NB4 (cell line): ENCODE measurements around the gene VSTM1.
A peak's percentile ranks its signal among the peaks of the same experiment; 100 is the strongest.

Experiments used
- DNase-seq: peaks from one replicate; pipeline ENCODE4 v3.0.0; 2010; ENCODE audit warnings: low read depth
- H3K4me3 ChIP-seq: one replicate; pipeline ENCODE4 v1.5.1; 2011; ENCODE audit warnings: mild to moderate bottlenecking, low read depth, low read length, moderate library complexity
- MAX ChIP-seq: IDR thresholded peaks from 2 replicates; pipeline ENCODE4 v1.6.1; 2011; ENCODE audit warnings: low read depth, low read length
- MYC ChIP-seq: IDR thresholded peaks from 2 replicates; pipeline ENCODE4 v1.6.1; 2011; ENCODE audit warnings: low read depth, low read length
- POLR2A ChIP-seq: IDR thresholded peaks from 2 replicates; pipeline ENCODE4 v1.6.1; 2011; ENCODE audit warnings: mild to moderate bottlenecking; ENCODE audit not compliant: insufficient read length; ENCODE audit errors: extremely low read depth
- TF ChIP-seq, protein P1 (sequence below): IDR thresholded peaks from one replicate; pipeline ENCODE4 v1.5.1; 2012; ENCODE audit warnings: low read depth, low read length

The VSTM1 gene

DNA sequence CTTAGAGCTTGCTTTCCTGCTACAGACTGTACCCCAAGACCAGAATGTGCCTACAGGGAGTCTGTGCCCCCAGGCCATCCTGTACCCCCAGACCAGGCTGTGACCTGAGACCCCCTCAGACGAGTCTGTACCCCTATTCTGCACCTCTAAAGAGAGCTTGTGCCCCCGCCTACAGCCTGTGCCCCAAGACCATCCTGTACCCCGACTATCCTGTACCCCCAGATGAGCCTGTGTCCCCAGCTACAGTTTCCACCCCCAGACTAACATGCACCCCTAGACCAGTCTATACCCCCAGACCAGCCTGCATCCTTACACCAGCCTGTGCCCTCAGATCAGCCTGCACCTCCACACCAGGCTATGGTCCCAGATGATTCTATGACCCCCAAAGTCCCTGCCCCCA lies 70.2 kb downstream of the VSTM1 start:
- H3K4me3 ChIP-seq, result no peak overlapping the region
- no peak for DNase-seq
- TF ChIP-seq MAX (no peak), MYC (no peak), POLR2A (no peak)
- TF ChIP-seq, protein P1, sequence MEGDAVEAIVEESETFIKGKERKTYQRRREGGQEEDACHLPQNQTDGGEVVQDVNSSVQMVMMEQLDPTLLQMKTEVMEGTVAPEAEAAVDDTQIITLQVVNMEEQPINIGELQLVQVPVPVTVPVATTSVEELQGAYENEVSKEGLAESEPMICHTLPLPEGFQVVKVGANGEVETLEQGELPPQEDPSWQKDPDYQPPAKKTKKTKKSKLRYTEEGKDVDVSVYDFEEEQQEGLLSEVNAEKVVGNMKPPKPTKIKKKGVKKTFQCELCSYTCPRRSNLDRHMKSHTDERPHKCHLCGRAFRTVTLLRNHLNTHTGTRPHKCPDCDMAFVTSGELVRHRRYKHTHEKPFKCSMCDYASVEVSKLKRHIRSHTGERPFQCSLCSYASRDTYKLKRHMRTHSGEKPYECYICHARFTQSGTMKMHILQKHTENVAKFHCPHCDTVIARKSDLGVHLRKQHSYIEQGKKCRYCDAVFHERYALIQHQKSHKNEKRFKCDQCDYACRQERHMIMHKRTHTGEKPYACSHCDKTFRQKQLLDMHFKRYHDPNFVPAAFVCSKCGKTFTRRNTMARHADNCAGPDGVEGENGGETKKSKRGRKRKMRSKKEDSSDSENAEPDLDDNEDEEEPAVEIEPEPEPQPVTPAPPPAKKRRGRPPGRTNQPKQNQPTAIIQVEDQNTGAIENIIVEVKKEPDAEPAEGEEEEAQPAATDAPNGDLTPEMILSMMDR, result no peak

GRCh38 chr19:53992815-53993214 lies 70.9 kb downstream of the VSTM1 start:
- H3K4me3 ChIP-seq, result no peak overlapping the region
- TF ChIP-seq MYC (no peak), MAX (no peak), POLR2A (no peak)
- TF ChIP-seq, protein P1, result no peak
- DNase-seq, result no peak

- TF ChIP-seq MYC (no peak), MAX (no peak), POLR2A (no peak)
- TF ChIP-seq, protein P1, result no peak
- no peak for DNase-seq
- no peak overlapping the region for H3K4me3 ChIP-seq
These were observed 71.5 kb downstream of the VSTM1 start for GRCh38 chr19:53992211-53992610.

DNA sequence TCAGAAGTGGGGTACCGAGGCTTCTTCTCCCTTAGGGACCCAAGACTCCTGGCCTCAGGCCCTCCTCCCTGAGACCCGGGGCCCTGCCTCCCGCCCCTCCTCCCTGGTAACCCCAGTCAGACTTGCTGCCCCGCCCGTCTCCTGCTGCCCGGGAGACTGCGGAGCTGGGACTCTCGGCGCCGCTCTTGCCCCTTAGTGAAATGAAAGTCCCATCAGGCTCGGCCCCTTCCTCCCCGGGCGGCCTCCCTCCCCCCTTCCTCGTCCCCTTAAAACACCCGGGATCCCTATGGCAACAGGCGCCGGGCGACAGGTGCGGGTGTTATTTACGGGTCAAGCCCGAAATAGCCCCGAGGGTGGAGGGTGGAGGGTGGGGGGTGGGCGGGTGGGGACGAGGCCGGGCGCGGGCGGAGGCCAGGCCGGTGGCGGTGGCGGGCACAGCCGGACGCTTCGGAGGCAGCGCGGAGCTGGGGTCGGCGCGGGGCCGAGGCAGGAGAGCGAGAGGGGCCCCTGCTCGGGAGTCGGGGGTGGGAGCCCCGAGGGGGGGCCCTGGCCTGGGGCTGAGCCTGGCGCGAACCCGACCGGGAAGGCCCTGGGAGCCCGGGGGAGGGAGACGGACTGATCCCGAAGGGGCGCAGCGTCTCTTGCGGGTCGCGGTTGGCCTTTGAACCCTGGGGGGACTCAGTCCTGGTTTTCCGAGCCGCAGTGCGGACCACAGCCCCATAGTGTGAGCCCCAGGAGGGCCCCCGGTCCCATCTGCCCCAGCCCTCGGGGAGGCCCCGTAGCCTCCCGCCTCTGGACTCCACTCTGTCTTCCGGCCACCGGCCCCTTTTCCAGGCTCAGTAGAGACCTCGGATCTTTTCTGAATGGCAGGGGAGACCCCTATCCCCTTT lies 72.2 kb downstream of the VSTM1 start, which contains the start of gene CACNG6:
Gene CACNG6 (plus strand): TSS at position 414 of the 890 bp plus-strand sequence. CDS start 1,241 bp downstream, outside the sequence.
- H3K4me3 ChIP-seq, result no peak within 1 kb of the TSS
- DNase-seq, result peak; percentile 19
- no peak for TF ChIP-seq MYC
